DOHH2 (cell line): ENCODE measurements around the gene C4orf50.

Source experiments
- H3F3A ChIP-seq: fragments of 200-600 bp; sonication (generic), shearing (Covaris generic); 2 replicates; pipeline ENCODE4 v1.6.0; 2016; ENCODE audit warnings: antibody characterized with exemption, mild to moderate bottlenecking; ENCODE audit not compliant: control insufficient read depth, insufficient read depth
- H3K27ac ChIP-seq: fragments of 200-600 bp; sonication (generic); 2 replicates; pipeline ENCODE4 v1.5.1; 2014; ENCODE audit warnings: low read depth, mild to moderate bottlenecking, low read length, moderate library complexity
- H3K27me3 ChIP-seq: fragments of 200-600 bp; sonication (generic); 2 replicates; pipeline ENCODE4 v1.6.1; 2014; ENCODE audit warnings: mild to moderate bottlenecking, low read length, mixed read lengths; ENCODE audit not compliant: control insufficient read depth
- H3K36me3 ChIP-seq: fragments of 200-600 bp; sonication (generic); 2 replicates; pipeline ENCODE4 v1.6.1; 2014; ENCODE audit warnings: mild to moderate bottlenecking, low read length, moderate library complexity, mixed read lengths; ENCODE audit not compliant: control insufficient read depth
- H3K4me1 ChIP-seq: fragments of 200-600 bp; sonication (generic); 2 replicates; pipeline ENCODE4 v1.6.1; 2014; ENCODE audit warnings: mild to moderate bottlenecking, low read length, mixed read lengths; ENCODE audit not compliant: control insufficient read depth
- H3K4me2 ChIP-seq: fragments of 200-600 bp; sonication (generic); 2 replicates; pipeline ENCODE4 v1.6.0; 2014; ENCODE audit warnings: mild to moderate bottlenecking, low read length, moderate library complexity
- H3K4me3 ChIP-seq: fragments of 200-600 bp; sonication (generic); 2 replicates; pipeline ENCODE4 v1.5.1; 2014; ENCODE audit warnings: mild to moderate bottlenecking, low read length, mixed read lengths
- H3K79me2 ChIP-seq: fragments of 200-600 bp; sonication (generic); 2 replicates; pipeline ENCODE4 v1.6.1; 2014; ENCODE audit warnings: mild to moderate bottlenecking, low read length, mixed read lengths; ENCODE audit not compliant: control insufficient read depth
- H3K9me2 ChIP-seq: fragments of 200-600 bp; sonication (generic); replicated peaks from 2 replicates; pipeline ENCODE4 v1.6.1; 2014; ENCODE audit warnings: mild to moderate bottlenecking, low read length, mixed read lengths; ENCODE audit not compliant: control insufficient read depth
- H3K9me3 ChIP-seq: fragments of 200-600 bp; sonication (generic); 2 replicates; pipeline ENCODE4 v1.6.1; 2014; ENCODE audit warnings: antibody characterized with exemption, low read length, mixed read lengths; ENCODE audit not compliant: control insufficient read depth, insufficient read depth
- H4K20me1 ChIP-seq: fragments of 200-600 bp; sonication (generic); 2 replicates; pipeline ENCODE4 v1.6.0; 2014; ENCODE audit warnings: low read depth, mild to moderate bottlenecking, antibody characterized with exemption, low read length, moderate library complexity; ENCODE audit not compliant: control insufficient read depth, insufficient read depth
- EZH2phosphoT487 ChIP-seq: fragments of 200-600 bp; sonication (generic); IDR thresholded peaks from 2 replicates; pipeline ENCODE4 v1.6.1; 2017; ENCODE audit warnings: borderline replicate concordance, mild to moderate bottlenecking, antibody characterized with exemption, low read length, moderate library complexity, mixed read lengths
- TF ChIP-seq, protein P1 (sequence below): fragments of 200-600 bp; sonication (generic); IDR thresholded peaks from one replicate; pipeline ENCODE4 v1.5.1; 2014; ENCODE audit warnings: antibody characterized with exemption, mild to moderate bottlenecking, low read depth, low read length; ENCODE audit not compliant: poor library complexity, severe bottlenecking

C4orf50 gene

DNA sequence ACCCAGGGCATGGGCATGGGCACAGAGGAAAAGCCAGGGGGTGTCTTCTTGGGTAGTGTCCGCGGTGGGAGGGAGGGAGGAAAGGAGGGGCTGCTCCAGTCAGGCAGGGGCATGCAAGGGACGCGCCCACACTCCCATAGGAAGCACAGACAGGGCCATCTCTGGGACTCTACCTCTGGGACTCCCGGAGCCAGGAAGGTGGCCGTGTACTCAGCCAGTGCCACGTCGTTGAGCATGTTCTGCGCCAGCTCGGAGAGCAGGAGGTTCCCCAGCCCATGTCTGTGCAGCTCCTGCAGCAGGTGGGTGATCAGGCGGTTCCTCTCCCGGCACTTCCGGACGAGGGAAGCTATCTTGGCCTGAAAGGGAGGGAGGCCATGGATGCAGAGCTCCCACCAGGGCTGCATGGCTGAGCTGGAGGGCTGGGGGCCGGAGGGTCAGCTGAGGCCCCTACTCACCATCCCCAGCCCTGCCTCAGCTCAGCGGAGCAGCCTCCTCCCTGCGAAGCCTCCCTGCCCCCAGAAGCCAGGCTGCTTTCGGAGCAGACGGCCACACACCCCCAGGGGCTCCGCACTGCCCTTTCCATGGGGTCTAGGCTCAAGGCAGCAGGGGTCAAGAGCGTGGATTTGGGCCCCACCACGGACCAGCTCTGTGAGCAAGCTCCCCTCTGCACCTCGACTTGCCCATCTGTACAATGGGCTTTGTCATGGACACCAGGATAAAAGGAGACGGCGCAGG is 44.6 kb downstream of the C4orf50 start:
- Histone ChIP-seq H3K9me2 (no peaks in the 10 kb centered on the region), H3K4me1 (no peaks in the 10 kb centered on the region), H3K9me3 (no peaks in the 10 kb centered on the region), H3K79me2 (no peaks in the 10 kb centered on the region), H3K27me3 (peaks cover 2% of the 10 kb centered on the region), H3K27ac (no peak overlapping the region), H4K20me1 (no peaks in the 10 kb centered on the region), H3K4me3 (no peak overlapping the region), H3F3A (no peaks in the 10 kb centered on the region), H3K4me2 (no peak overlapping the region), H3K36me3 (no peaks in the 10 kb centered on the region)
- TF ChIP-seq EZH2phosphoT487 = no peak
- TF ChIP-seq, protein P1, sequence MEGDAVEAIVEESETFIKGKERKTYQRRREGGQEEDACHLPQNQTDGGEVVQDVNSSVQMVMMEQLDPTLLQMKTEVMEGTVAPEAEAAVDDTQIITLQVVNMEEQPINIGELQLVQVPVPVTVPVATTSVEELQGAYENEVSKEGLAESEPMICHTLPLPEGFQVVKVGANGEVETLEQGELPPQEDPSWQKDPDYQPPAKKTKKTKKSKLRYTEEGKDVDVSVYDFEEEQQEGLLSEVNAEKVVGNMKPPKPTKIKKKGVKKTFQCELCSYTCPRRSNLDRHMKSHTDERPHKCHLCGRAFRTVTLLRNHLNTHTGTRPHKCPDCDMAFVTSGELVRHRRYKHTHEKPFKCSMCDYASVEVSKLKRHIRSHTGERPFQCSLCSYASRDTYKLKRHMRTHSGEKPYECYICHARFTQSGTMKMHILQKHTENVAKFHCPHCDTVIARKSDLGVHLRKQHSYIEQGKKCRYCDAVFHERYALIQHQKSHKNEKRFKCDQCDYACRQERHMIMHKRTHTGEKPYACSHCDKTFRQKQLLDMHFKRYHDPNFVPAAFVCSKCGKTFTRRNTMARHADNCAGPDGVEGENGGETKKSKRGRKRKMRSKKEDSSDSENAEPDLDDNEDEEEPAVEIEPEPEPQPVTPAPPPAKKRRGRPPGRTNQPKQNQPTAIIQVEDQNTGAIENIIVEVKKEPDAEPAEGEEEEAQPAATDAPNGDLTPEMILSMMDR = no peak

DNA sequence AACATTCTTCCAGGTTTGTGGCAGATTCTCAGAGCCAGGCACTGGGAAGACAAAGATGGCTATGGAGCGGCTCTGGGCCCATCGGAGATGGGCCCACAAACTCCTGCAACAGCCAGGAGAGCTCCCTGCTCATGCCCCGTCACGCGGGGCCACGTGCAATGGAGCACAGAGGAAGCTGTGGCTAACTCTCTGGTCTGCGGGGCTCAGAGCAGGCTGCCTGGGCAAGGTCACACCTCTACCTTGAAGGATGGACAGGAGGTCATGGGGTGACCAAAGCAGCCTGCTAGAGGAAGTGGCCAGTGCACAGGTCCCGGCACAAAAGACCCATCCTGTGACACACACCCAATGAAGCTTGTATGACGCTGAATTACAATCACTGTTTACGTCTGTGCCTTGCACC is 45.2 kb downstream of the C4orf50 start:
- H3K79me2 ChIP-seq = no peaks in the 10 kb centered on the region

DNA sequence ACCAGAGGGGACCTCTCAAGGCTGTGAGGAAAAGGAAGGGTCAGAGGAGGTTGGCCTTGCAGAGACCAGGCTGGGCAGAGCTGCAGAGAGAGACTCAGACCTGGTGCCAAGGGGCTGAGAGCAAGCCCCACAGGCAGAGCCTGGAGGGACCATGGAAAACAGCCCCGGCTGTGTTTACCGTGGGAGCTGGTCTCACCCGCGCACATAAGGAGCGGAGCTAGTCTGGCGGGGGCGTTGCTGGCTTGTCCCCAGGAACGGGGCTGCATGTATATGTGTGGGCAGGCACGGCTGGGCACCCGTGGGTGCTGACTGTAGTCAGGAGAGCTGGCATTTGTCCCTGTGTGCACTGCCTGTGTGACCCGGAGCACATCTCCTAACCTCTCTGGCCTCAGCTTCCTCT is 45.7 kb downstream of the C4orf50 start:
- Histone ChIP-seq H3K9me3 (no peaks in the 10 kb centered on the region), H3K4me3 (no peak overlapping the region), H3K36me3 (no peaks in the 10 kb centered on the region), H3K4me2 (no peak overlapping the region), H3K4me1 (no peaks in the 10 kb centered on the region), H4K20me1 (no peaks in the 10 kb centered on the region), H3K79me2 (no peaks in the 10 kb centered on the region), H3K9me2 (no peaks in the 10 kb centered on the region), H3F3A (no peaks in the 10 kb centered on the region), H3K27me3 (no peaks in the 10 kb centered on the region), H3K27ac (no peak overlapping the region)
- TF ChIP-seq EZH2phosphoT487 = no peak
- TF ChIP-seq, protein P1 = no peak

More for the DNA sequence above, 45.2 kb downstream of the C4orf50 start:
- Histone ChIP-seq H3F3A (no peaks in the 10 kb centered on the region), H3K9me3 (no peaks in the 10 kb centered on the region), H3K4me2 (no peak overlapping the region), H3K9me2 (no peaks in the 10 kb centered on the region), H4K20me1 (no peaks in the 10 kb centered on the region), H3K4me3 (no peak overlapping the region), H3K27me3 (no peaks in the 10 kb centered on the region), H3K4me1 (no peaks in the 10 kb centered on the region), H3K36me3 (no peaks in the 10 kb centered on the region), H3K27ac (no peak overlapping the region)
- TF ChIP-seq EZH2phosphoT487 = no peak
- TF ChIP-seq, protein P1 = no peak
